GM21786 (cell line): ENCODE results near the gene FAM76A.
A peak's percentile ranks its signal among the peaks of the same experiment; 100 is the strongest.

Experiments
- ATAC-seq: cut with Tn5 transposase; IDR thresholded peaks from one replicate; pipeline ENCODE4 v1.9.1; 2021; ENCODE audit not compliant: unreplicated experiment

Gene FAM76A

DNA sequence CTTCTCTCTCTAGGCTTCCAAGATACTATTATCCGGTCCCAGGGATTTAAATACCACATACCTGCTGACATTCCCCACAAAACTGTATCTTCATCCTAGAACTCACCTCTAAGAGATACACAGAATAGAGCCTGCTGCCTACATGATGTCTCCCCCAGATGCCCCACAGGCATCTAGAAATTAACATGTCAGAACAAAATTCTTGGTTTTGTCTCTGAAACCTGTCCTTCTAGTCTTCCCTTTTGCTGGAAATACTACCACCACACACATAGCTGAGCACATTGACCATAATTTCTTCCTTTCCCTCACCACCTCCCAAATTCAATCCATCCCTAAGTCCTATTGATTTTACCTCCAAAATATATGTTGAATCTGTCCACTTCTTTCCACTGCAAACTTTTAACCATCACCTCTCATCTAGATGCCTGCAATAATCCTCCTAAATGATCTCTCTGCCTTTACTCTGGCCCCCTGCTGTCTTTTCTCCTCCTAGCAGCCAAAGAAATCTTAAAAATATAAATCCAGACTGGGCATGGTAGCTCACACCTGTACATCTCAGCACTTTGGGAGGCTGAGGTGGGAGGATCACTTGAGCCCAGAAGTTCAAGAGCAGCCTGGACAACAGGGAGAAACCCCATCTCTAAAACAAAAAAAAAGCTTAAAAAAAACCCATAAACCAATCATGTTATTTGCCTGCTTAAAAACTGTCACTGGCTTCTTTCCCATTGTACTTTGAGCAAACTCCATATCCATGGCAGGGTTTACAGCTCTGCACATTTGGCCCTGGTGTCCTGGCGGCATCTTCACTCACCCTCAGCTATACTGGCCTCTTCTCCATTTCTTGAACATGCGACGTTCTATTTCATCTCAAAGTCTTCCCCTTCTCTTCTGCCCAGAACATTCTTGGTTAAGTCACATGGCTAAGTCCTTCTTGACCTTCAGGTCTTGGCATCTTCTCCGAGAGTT lies 6.2 kb upstream of the FAM76A start:
- ATAC-seq, result no peak

DNA sequence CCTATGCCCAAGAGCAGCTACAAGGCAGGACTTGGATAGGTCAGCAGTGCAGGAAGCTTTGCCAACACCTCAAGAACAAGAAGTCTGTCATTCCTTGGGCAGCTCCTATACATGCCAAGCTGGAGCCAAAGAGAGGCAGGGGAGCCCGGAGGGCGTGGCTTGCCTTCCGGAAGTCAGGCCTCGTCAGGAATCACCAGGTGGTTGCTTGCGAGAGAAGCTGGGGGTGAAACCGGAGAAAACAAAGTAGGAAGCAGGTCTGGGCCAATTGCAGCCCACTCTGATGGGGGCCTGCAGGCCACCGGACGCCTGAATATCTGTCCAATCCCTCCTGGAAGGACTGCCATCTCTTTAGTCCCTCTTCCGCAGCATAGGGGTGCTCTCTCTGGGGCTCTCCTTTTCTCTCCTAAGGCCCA lies 794 bp upstream of the FAM76A start:
- no peak for ATAC-seq

DNA sequence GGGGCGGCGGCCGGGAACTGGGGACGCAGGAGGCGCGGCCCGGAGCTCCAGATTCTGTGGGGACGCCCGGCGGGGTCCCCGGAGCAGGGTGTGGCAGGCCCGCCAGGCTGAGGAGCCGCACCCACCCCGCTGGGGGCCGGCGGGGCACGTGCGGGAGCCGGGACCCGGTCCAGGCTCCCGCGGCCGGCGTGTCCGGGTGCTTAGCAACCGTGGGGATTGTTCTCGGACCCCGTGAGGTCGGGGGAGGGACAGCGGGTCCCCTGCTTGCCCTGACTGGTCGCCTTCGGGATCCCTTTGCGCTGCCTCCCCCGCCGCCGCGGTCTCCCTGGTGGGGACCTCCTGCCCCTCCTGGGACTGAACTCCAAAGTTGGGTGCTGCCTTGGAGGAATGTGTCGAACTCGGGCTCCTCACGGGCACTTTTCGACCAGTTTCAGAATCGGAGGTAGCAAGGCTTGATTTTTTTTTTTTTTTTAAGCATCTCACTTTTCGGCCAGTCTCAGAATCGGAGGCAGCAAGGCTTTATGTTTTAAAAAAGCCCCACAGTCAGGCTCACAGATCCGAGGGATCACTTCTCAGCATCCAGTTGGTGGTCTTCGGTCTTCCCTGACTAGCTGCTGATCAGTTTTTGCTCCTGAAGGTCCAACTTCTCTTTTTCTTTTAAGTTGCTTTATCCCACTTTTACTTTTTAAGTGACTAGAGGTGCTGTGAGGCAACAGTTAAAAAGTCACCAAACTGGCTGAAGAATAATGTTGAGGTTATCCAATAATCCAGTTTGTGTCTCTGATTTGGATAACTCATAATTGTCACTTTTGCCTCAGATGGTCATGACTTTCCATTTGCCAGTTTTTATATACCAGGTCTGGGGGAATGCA lies 648 bp downstream of the FAM76A start:
- peak; percentile 17 for ATAC-seq

DNA sequence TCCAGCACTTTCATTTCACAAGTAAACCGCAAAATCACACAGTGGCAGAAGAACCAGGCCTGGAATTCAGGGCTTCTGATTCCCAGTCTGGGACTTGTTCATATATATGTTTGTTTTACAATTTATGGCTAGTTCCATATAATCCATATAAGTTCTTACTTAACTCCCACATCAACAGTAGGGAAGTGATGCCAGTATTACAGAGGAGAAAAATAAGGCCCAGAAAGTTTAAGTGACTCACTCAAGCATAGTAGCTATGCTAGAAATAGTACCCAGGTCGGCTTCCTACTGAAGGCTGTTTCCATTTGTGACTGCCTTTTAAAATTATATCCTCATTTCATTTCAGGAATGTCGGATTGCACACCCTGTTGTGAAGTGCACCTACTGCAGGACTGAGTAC lies 1.4 kb downstream of the FAM76A start:
- no peak for ATAC-seq

DNA sequence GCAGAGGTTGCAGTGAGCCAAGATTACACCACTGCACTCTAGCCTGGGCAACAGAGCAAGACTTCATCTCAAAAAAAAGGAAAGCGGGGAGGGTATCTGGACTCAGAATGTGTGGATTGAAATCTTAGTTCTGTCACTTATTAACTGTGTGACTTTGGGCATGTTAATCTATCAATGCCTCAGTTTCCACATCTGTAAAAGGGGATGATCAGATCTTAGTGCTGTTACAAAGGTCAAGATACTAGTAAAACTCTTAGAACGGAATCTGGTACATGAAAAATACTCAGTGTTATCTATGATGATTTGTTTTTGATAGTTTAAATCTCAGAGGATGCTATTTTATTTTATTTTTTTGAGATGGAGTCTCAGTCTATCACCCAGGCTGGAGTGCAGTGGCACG lies 10.5 kb downstream of the FAM76A start:
- no peak for ATAC-seq

DNA sequence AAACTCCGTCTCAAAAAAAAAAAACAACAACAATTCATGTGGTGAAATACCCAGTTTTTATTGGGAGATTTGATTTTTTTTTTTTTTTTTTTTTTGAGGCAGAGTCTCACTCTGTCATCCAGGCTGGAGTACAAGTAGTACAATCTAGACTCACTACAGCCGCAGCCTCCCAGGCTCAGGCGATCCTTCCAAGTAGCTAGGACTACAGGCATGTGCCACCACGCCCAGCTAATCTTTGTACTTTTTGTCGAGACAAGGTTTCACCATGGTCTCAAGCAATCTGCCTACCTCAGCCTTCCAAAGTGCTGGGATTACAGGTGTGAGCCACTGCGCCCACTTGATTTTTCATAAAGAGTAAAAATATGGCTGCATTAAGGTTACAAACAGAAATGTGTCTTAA lies 15.4 kb downstream of the FAM76A start:
- ATAC-seq, result no peak

DNA sequence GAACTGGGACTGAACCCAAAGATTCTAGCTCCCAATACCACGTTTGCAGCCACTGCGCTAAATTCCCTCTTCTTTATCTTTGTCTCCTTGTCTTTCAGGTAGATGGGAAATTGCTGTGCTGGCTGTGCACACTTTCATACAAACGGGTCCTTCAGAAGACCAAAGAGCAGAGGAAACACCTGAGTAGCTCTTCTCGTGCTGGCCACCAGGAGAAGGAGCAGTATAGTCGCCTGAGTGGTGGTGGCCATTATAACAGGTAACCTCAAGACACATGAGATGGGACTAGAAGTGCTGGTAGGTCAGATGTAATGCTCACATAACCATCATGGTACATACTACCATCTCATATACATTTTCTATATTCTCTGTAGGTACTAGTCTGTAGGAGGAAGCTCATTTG lies 18.8 kb downstream of the FAM76A start:
- no peak for ATAC-seq

DNA sequence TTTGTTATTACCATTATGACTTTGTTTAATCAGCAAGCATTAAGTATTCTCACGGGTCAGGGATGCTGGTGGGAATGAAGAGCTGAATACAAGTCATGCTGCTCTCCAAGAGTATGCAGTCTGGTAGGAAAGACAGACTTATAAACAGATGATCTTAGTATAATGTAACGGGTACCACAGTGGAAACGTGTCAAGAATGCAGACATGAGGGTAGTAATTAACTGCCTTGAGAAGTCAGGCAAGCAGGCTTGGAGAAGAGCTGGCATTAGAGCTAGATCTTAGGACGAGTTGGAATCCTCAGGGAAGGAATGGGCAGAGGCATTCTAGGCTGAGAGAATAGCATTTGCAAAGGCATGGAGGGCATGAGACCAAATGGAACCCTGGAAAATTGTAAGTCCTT lies 19.7 kb downstream of the FAM76A start:
- no peak for ATAC-seq

DNA sequence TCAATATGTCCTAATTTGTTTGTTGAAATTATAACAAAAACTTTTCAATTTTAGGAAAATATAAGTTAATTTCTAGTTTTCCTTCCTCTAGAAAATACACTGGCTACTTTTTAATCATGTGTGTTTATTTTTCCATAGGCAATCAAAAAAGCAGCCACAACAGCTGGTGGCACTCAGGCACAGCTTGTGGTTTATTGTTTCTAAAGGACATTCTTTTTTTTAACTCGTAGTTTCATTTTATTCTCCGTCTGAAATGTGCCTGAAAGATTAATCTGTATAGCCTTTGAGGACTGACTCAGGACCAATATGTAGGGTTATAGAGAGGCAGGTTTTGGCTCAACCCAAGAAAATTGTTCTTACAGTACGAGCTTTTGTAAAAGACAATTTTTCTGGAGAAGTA lies 26.6 kb downstream of the FAM76A start:
- ATAC-seq, result no peak

DNA sequence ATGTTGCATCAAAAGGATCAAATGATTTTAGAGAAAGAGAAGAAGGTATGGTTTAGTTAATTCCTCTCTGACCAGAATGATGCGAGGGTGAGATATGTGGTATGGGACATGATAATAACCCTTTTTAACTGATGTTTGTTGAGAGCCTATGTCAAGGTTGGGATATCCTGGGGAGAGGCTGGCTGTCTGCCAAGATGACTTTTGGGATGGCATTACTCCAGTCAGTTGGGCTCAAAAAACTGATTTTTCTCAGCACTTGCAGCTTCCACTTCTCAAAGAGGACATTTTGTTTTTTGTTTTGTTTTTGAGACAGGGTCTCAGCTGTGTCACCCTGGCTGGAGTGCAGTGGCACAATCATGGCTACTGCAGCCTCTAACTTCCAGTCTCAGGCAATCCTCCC lies 29.5 kb downstream of the FAM76A start:
- ATAC-seq, result no peak

DNA sequence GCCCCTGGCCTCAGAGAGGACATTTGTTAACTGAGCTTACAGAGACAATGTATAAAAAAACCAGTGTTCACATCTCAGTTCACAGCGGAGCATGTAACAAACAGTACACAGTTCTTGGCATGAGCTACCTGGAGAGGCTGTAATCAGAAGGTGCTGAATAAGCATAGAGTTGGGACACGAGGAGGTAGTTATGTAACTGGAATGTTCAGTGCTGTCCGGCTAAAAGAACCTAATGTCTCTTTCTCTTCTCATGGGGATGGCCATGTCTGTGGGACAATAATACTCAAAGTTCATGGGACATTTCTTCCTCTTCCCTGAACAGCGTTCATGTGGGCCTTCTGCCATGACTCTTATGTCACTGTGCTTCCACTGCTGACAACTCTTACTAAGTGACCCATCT lies 30.1 kb downstream of the FAM76A start:
- no peak for ATAC-seq

DNA sequence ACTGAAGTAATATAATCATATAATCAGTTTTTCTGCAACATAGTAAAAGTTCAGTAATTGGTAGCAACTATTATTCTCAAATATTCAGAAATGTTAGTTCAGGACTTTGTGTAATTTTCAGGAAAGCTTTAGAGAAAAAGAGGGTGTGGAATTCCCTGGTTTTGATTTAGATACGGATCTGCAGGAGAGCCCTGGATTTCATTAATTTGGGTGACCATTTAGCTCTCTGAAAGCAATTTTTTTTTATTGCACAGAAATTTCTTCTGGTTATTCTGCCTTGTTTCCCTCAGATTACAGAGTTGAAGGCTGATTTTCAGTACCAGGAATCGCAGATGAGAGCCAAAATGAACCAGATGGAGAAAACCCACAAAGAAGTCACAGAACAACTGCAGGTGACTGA lies 33.5 kb downstream of the FAM76A start:
- no peak for ATAC-seq

DNA sequence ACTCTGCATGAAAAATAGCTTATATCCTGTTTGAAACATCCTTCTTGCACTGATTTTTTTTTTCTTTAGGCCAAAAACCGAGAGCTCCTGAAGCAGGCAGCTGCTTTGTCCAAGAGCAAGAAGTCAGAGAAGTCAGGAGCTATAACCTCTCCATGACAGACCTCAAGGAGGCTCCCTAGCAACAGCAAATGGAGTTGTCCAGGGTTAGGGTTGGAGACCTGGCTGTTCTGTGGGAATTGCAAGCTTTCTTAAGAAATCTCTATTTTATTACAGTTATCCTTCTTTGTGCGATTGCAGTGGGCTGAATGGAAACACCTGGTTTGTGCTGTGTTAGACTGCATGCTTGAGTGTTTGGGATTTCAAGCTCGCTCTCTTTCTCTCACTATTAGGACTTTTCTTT lies 34.7 kb downstream of the FAM76A start:
- ATAC-seq, result no peak

DNA sequence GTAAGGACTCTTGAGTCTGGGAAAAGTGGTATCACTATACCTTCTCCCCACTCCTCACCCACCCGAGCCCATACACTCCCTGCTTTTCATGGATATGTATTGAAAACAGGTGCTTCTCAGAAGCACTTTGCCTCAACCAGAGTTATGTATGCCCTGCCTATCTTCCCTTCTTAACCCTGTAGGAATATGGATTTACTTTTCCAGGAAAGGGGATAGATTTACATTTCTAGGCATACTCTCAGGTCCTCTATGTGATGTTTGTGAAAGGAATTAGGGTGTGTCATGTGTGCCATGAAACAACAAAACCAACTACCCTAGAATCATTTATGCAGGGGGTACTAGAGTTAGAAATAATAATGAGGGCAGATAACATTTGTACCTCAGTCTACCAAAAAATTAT lies 36.3 kb downstream of the FAM76A start:
- no peak for ATAC-seq

DNA sequence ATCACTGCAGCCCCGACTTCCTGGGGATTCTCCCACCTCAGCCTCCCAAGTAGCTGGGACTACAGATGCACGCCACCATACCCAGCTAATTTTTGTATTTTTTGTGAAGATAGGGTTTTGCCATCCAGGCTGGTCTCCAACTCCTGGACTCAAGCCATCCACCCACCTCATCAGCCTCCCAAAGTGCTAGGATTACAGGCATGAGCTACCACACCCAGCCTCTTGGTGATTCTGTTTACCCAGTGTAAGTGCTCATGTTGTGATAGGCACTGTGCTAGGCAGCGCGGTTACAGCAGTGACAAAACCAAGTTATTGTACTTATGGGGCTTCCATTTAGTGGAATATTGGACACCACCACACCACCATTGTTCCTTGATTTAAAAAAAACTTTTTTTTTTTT lies 37.6 kb downstream of the FAM76A start:
- no peak for ATAC-seq

DNA sequence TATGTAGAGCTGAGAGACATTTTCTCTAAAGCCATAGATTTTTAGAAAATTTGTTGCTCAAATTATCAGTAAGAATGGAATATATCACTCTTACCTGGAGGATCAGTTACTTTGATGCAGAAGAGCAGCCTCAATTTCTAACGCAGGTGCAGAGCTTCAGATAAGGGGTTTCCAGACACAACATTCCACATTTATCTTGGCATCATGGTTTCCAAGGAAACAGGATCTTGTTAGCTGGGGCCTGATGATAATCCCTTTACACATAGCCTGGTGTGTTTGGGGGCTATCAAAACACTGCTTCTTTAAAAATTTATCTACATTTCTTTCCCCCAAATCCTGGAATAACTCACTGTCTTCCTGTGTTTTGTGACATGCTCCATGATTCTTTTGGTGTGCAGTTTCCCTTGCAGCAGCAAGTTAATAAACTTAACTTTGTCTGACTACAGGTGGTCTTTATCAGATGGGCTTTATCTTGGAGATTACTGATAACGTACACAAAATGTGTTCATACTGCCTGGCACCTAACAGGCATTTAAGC lies 44.6 kb downstream of the FAM76A start:
- ATAC-seq, result no peak

DNA sequence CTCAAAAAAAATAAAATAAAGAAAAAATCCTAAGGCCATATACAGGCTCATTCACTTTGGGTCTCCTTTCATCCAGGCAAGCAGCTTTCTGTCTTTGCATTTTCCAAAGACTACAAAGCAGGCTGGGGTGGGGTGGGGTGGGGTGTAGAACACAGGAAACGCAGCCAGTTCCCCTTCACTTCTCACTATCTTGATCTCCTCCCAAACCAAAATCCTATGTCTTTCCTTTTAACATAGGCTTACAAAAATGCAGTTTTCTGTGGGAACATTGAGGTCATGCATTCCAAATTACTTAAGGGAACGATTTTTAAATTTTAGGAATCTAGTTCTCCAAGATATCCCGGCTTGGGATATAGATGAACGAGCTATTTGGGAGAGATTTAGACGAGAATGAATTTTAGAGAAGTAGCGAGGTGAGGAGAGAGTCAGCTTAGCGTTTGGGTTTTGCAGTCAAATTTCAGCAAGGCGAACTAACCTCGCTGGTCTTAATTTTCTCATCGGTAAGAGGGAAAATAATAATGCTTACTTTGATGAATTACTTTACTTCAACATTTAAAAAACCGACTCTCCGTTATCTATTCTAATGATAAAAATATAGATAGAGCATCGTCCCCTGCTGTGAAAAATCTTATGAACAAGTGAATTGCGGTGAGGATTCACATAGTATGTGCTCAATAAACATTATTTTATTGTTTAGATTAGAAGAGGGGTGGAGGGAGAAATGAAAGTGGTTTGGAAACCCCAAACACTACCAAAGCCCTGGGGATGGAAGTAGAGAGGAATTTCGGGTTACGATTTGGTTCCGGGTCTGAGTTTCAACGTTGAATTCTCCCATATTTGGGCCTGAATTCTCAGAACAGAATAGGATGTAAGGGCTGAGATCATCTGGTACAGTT lies 46.5 kb downstream of the FAM76A start:
- ATAC-seq, result no peak

DNA sequence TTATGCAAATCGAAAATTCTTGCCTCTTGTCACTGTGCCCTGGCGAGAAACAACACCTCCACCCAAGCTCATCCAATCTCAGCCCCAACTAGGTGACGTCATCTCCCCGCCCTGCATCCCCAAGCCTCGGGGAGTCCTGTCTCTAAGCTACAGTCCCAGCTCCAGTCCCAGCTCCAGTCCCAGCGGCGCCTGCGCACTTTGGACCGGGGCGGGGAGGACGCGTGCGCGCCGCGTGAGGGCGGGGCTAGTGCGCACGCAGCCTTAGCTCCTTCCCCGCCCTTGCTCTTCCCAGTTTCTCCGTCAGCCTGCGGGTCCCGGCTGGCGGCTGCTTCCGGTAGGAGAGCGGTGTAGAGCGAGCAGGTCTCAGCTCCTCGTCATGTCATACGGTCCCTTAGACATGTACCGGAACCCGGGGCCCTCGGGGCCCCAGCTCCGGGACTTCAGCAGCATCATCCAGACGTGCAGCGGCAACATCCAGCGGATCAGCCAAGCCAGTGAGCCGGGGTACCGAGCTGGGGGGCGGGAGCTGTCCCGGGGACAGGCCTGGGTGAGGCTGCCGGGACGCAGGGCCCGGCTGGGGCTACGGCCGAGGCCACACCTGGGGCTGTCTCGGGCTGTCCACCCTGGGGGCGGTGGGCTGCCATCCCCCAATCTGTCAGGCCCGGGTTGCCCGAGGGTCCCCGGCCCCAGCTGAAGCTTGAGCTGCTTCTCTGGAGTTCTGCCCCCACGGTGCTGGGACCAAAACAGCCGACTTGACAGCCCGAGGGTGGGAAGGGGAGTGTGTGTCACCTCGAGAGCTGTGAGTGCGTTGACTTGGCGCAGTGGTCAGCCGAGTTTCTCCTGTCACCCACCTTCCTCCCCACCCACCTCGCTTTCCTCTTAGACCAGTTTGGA lies 47.4 kb downstream of the FAM76A start, which contains the start of gene STX12:
Gene STX12, plus strand, starts transcription at position 288 of the 894 bp plus-strand sequence. Its CDS starts 89 bp downstream, at position 377.
- peak; percentile 93 for ATAC-seq

DNA sequence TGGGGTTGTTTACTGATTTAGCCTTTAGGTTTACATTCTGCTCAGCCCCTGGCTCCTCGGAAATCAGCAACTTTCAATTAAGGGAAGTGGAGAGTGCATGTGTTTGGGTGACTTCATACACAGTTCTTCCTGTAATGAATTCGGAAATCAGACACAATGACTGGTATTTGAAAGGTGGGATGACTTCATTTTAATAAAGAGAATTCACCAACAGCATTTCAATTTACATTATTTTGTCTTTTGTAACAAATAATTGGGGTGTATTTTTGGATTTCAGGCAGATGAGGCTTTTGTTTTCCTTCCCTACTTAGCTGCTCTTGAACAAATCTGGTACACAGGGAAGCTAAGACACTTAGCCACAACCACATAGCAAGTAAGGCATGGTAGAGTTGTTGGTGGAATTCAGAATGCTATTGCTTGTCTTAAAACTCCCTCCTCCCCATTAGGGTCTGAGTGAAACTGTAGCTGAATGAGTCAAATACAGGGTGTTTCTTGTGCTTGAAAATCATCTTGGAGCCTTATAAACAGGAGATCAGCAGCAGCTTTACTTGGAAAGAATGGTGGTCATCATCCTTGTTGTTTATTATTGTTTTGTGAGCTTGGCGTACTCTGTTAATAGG lies 48.2 kb downstream of the FAM76A start:
- ATAC-seq, result peak; percentile 4
